H1 (cell line): ENCODE results near the gene GNL2. TPM values are rescaled to one million over a fixed set of nuclear protein-coding genes. Genes with fewer than 3 reads are reported as not detected.

Experiments used
- CTCF ChIA-PET: fragments of 300-600 bp; sonication (Branson Sonifier 250); formaldehyde crosslinking; loops from one replicate; lab custom pipeline; 2021; ENCODE audit not compliant: partially characterized antibody; lab: Charles Lee
- POLR2A ChIA-PET: fragments of 300-600 bp; sonication (Branson Sonifier 250); formaldehyde crosslinking; loops from one replicate; lab custom pipeline; 2021; ENCODE audit warnings: inconsistent platforms; ENCODE audit not compliant: partially characterized antibody; lab: Charles Lee
- DNase-seq, 2 experiments: peaks; one replicate each; pipeline versions ENCODE4 v3.0.0 to v3.0.0-alpha.2; 2010 to 2022; ENCODE audit warnings: low spot score in 2 of 2, low read depth in 1 of 2, mixed read lengths in 1 of 2
- FAIRE-seq: peaks from 2 replicates; lab custom pipeline; 2011; peaks lifted over from hg19 to GRCh38; lab: Jason Lieb, UNC
- H2AFZ ChIP-seq: 2 replicates; pipeline ENCODE4 v1.8.1; 2012; ENCODE audit warnings: low read length, inconsistent platforms
- H2AK5ac ChIP-seq: 2 replicates; pipeline ENCODE4 v1.6.1; 2013; ENCODE audit warnings: low read depth, low read length
- H2BK120ac ChIP-seq: replicated peaks from 2 replicates; pipeline ENCODE3; 2013; ENCODE audit warnings: low read depth, low read length, inconsistent platforms
- H2BK12ac ChIP-seq: 2 replicates; pipeline ENCODE4 v1.6.1; 2013; ENCODE audit warnings: low read depth, low read length
- H2BK15ac ChIP-seq: 2 replicates; pipeline ENCODE4 v1.6.1; 2013; ENCODE audit warnings: low read length
- H2BK20ac ChIP-seq: 2 replicates; pipeline ENCODE4 v1.6.1; 2013; ENCODE audit warnings: low read length
- H2BK5ac ChIP-seq: 2 replicates; pipeline ENCODE4 v1.6.1; 2013; ENCODE audit warnings: low read depth, low read length
- H3K14ac ChIP-seq: 2 replicates; pipeline ENCODE4 v1.6.1; 2013; ENCODE audit warnings: inconsistent platforms; ENCODE audit not compliant: insufficient read length
- H3K18ac ChIP-seq: 2 replicates; pipeline ENCODE4 v1.6.1; 2013; ENCODE audit warnings: low read length; ENCODE audit errors: extremely low read depth
- H3K23ac ChIP-seq: 2 replicates; pipeline ENCODE4 v1.6.1; 2013; ENCODE audit warnings: inconsistent platforms; ENCODE audit not compliant: insufficient read length
- H3K23me2 ChIP-seq: 2 replicates; pipeline ENCODE4 v1.6.1; 2013; ENCODE audit warnings: low read depth, low read length
- H3K27ac ChIP-seq: 2 replicates; pipeline ENCODE4 v1.6.1; 2011; ENCODE audit warnings: low read depth, low read length, inconsistent platforms
- H3K27me3 ChIP-seq, 4 experiments: replicated peaks in 1 of 4; 1 replicate in 1 of 4; 2 replicates in 3 of 4; pipeline versions ENCODE4 v1.6.1 to v1.8.1; 2011 to 2013; ENCODE audit warnings: low read length in 3 of 4, mild to moderate bottlenecking in 3 of 4, inconsistent platforms in 2 of 4, mixed read lengths in 2 of 4, moderate library complexity in 1 of 4; ENCODE audit not compliant: control insufficient read depth in 3 of 4, insufficient read depth in 3 of 4; ENCODE audit errors: extremely low read depth in 1 of 4
- H3K36me3 ChIP-seq, 4 experiments: 2 replicates each; pipeline versions ENCODE4 v1.6.1 to v1.8.1; 2011 to 2013; ENCODE audit warnings: mild to moderate bottlenecking in 4 of 4, low read length in 3 of 4, moderate library complexity in 2 of 4, control low read depth in 1 of 4, inconsistent platforms in 1 of 4; ENCODE audit not compliant: insufficient read depth in 4 of 4, control insufficient read depth in 2 of 4
- H3K4ac ChIP-seq: replicated peaks from 2 replicates; pipeline ENCODE3; 2013; ENCODE audit warnings: low read length, low read depth, mixed read lengths, inconsistent platforms; ENCODE audit not compliant: insufficient read length
- H3K4me1 ChIP-seq, 4 experiments: replicated peaks in 1 of 4; 1 replicate in 1 of 4; 2 replicates in 3 of 4; pipeline versions ENCODE4 v1.6.1 to v1.8.1; 2011 to 2013; ENCODE audit warnings: low read length in 3 of 4, inconsistent platforms in 2 of 4, mixed read lengths in 1 of 4; ENCODE audit not compliant: insufficient read depth in 4 of 4, control insufficient read depth in 3 of 4
- H3K4me2 ChIP-seq, 2 experiments: 2 replicates each; pipeline versions ENCODE4 v1.6.1 to v1.8.1; 2011 to 2013; ENCODE audit warnings: low read depth in 2 of 2, low read length in 2 of 2, control low read depth in 1 of 2, inconsistent platforms in 1 of 2, mild to moderate bottlenecking in 1 of 2; ENCODE audit not compliant: insufficient read depth in 1 of 2
- H3K4me3 ChIP-seq, 4 experiments: fragments of 200-600, 300-600 bp in 1 of 4; sonication (generic), shearing (Covaris generic), sonication (Bioruptor Twin) in 1 of 4; 2 replicates each; pipeline versions ENCODE4 v1.5.1 to v1.8.1; 2011 to 2016; ENCODE audit warnings: low read length in 4 of 4, low read depth in 3 of 4, control low read depth in 2 of 4, inconsistent platforms in 2 of 4, mild to moderate bottlenecking in 2 of 4, mixed read lengths in 1 of 4, moderate library complexity in 1 of 4; ENCODE audit not compliant: insufficient read depth in 2 of 4; ENCODE audit errors: extremely low read depth in 1 of 4
- H3K56ac ChIP-seq: replicated peaks from 2 replicates; pipeline ENCODE3; 2013; ENCODE audit warnings: low read depth, mild to moderate bottlenecking, mixed read lengths, low read length, inconsistent platforms; ENCODE audit not compliant: insufficient read length
- H3K79me1 ChIP-seq: 2 replicates; pipeline ENCODE4 v1.6.1; 2013; ENCODE audit warnings: low read depth, low read length, control low read depth
- H3K79me2 ChIP-seq, 2 experiments: 2 replicates each; pipeline versions ENCODE4 v1.6.1 to v1.8.1; 2012 to 2013; ENCODE audit warnings: low read length in 2 of 2, mild to moderate bottlenecking in 2 of 2, inconsistent platforms in 1 of 2; ENCODE audit not compliant: insufficient read depth in 2 of 2, control insufficient read depth in 1 of 2
- H3K9ac ChIP-seq, 4 experiments: replicated peaks in 1 of 4; 1 replicate in 1 of 4; 2 replicates in 3 of 4; pipeline versions ENCODE4 v1.6.1 to v1.8.1; 2011 to 2013; ENCODE audit warnings: low read depth in 3 of 4, low read length in 3 of 4, control low read depth in 2 of 4, mild to moderate bottlenecking in 2 of 4, moderate library complexity in 2 of 4, inconsistent platforms in 1 of 4; ENCODE audit errors: extremely low read depth in 1 of 4
- H3K9me3 ChIP-seq, 2 experiments: 2 replicates each; pipeline versions ENCODE4 v1.6.1 to v1.8.1; 2012 to 2013; ENCODE audit warnings: mild to moderate bottlenecking in 2 of 2, moderate library complexity in 2 of 2, control low read depth in 1 of 2, inconsistent platforms in 1 of 2, low read depth in 1 of 2, low read length in 1 of 2, mixed read lengths in 1 of 2; ENCODE audit not compliant: insufficient read depth in 2 of 2
- H4K20me1 ChIP-seq, 2 experiments: replicated peaks in 1 of 2; 2 replicates each; pipeline versions ENCODE3 to v1.8.1; 2011 to 2013; ENCODE audit warnings: inconsistent platforms in 2 of 2, low read length in 2 of 2, mild to moderate bottlenecking in 1 of 2; ENCODE audit not compliant: insufficient read depth in 2 of 2, control insufficient read depth in 1 of 2
- H4K5ac ChIP-seq: 2 replicates; pipeline ENCODE4 v1.6.1; 2013; ENCODE audit warnings: low read length, low read depth, mixed read lengths, inconsistent platforms; ENCODE audit not compliant: insufficient read length
- H4K8ac ChIP-seq: 2 replicates; pipeline ENCODE4 v1.8.0; 2013; ENCODE audit warnings: mild to moderate bottlenecking, moderate library complexity, low read length, inconsistent platforms; ENCODE audit not compliant: insufficient read depth; ENCODE audit errors: extremely low read depth
- H4K91ac ChIP-seq: replicated peaks from 2 replicates; pipeline ENCODE3; 2013; ENCODE audit warnings: low read length, mixed read lengths, inconsistent platforms; ENCODE audit not compliant: insufficient read length
- BCL11A ChIP-seq, 2 experiments: IDR thresholded peaks; one replicate each; pipeline ENCODE4 v1.6.1; 2011; ENCODE audit warnings: low read depth in 2 of 2, low read length in 2 of 2, mild to moderate bottlenecking in 2 of 2
- CBX8 ChIP-seq: fragments of 300-800, 300-1000 bp; sonication (generic); IDR thresholded peaks from 2 replicates; pipeline ENCODE4 v1.7.1; 2016; ENCODE audit warnings: low read depth, low read length, borderline replicate concordance
- CREB1 ChIP-seq: IDR thresholded peaks from 2 replicates; pipeline ENCODE4 v1.6.1; 2012; ENCODE audit warnings: inconsistent platforms
- JUN ChIP-seq: IDR thresholded peaks from 2 replicates; pipeline ENCODE4 v1.6.1; 2011; ENCODE audit warnings: low read depth, mild to moderate bottlenecking, improper control_type of control experiment, low read length
- KDM5A ChIP-seq: fragments of 200-600 bp; IDR thresholded peaks from 2 replicates; pipeline ENCODE4 v1.7.1; 2012; ENCODE audit warnings: mild to moderate bottlenecking, low read length, inconsistent platforms, mixed read lengths
- NANOG ChIP-seq: IDR thresholded peaks from 2 replicates; pipeline ENCODE4 v1.6.1; 2011; ENCODE audit warnings: low read length, low read depth, mild to moderate bottlenecking, inconsistent platforms; ENCODE audit not compliant: insufficient read depth, poor library complexity, severe bottlenecking
- NRF1 ChIP-seq: IDR thresholded peaks from 2 replicates; pipeline ENCODE4 v1.6.1; 2011; ENCODE audit warnings: mild to moderate bottlenecking, low read depth, low read length, improper control_type of control experiment
- PHF8 ChIP-seq: fragments of 200-600 bp; sonication (generic); conservative IDR thresholded peaks from 2 replicates; pipeline ENCODE4 v1.7.1; 2012; ENCODE audit warnings: low read depth, mild to moderate bottlenecking, inconsistent platforms, low read length, moderate library complexity
- SUZ12 ChIP-seq: fragments of 200-600 bp; sonication (generic); IDR thresholded peaks from 2 replicates; pipeline ENCODE4 v1.6.1; 2012; ENCODE audit warnings: mild to moderate bottlenecking, inconsistent platforms, low read length, moderate library complexity, mixed read lengths
- TAF1 ChIP-seq: IDR thresholded peaks from 2 replicates; pipeline ENCODE4 v1.6.1; 2011; ENCODE audit warnings: mild to moderate bottlenecking, low read depth, low read length
- USF2 ChIP-seq: IDR thresholded peaks from 2 replicates; pipeline ENCODE4 v1.6.1; 2011; ENCODE audit warnings: low read length, improper control_type of control experiment
- ZNF274 ChIP-seq: IDR thresholded peaks from 2 replicates; pipeline ENCODE4 v1.7.0; 2012; ENCODE audit warnings: low read length, borderline replicate concordance; ENCODE audit errors: extremely low read depth
- polyA plus RNA-seq, 7 experiments: library from polyadenylated mRNA; depleted of rRNA in 3 of 7; stranded (reverse) in 5 of 7; unstranded in 2 of 7; fragments of >200 nt in 5 of 7; fragments of 200-250 nt in 2 of 7; gene quantifications; 1 replicate in 5 of 7; 2 replicates in 1 of 7; 4 replicates in 1 of 7; pipeline versions ENCODE4 v1.2.1 to v1.2.3, GENCODE V29; 2011 to 2013; ENCODE audit warnings: missing spikeins in 2 of 7, mixed read lengths in 2 of 7
- total RNA-seq: library from RNA; stranded (reverse); fragmentation: NEBNext Ultra II Directional; extraction: Animal tissue kit (Norgen Biotek cat#: 25700); gene quantifications from 2 replicates; pipeline ENCODE4 v1.2.1, GENCODE V29; 2021

Gene GNL2
- total and polyA plus RNA-seq, 2 of the 8 experiments (the other 6 are each of a cell fraction or from before 2014, with no cell fraction given), result 22.2 to 88.3 TPM

GRCh38 chr1:37519613-37520012 is 76.1 kb downstream of the GNL2 start:
- POLR2A ChIA-PET, result interaction anchor here (1.4 to 1.6 kb wide), 3 partner anchors 10 to 45 kb away, joined by 3 to 7 read pairs (median 4); partner anchors contain the start of gene ZC3H12A
- Histone ChIP-seq H3K23ac (no peak overlapping the region), H3K27me3 (no peaks in the 10 kb centered on the region), H2BK15ac (no peak overlapping the region), H4K20me1 (no peaks in the 10 kb centered on the region), H4K5ac (no peak overlapping the region), H3K27ac (no peak overlapping the region), H3K23me2 (peaks cover 6% of the 10 kb centered on the region), H3K4me1 (peaks cover 0 to 9% (median 4%) of the 10 kb centered on the region in 4 experiments; a peak in 3 of 7 replicates), H3K79me2 (no peaks in the 10 kb centered on the region), H3K4ac (no peak overlapping the region), H3K14ac (no peak overlapping the region), H3K9ac (no peak overlapping the region), H3K4me2 (no peak overlapping the region), H2AFZ (no peak overlapping the region), H3K4me3 (no peak overlapping the region), H4K91ac (no peak overlapping the region), H3K79me1 (no peaks in the 10 kb centered on the region), H2AK5ac (no peak overlapping the region), H3K9me3 (no peaks in the 10 kb centered on the region; a peak in 1 of 4 replicates), H4K8ac (no peak overlapping the region), H3K18ac (no peak overlapping the region), H2BK120ac (no peak overlapping the region), H2BK12ac (no peak overlapping the region), H3K56ac (no peak overlapping the region), H2BK20ac (no peak overlapping the region), H3K36me3 (no peaks in the 10 kb centered on the region)
- CTCF ChIA-PET, result no interaction called here
- DNase-seq (no peak), FAIRE-seq (no peak)
- TF ChIP-seq ZNF274, result no peak
- no peak for TF ChIP-seq JUN
- TF ChIP-seq CREB1, result no peak
- TF ChIP-seq BCL11A (IDR thresholded peaks at IDR 0.05; ENCODE audit: low read depth in 2 of 2, low read length in 2 of 2), result no peak
- no peak for TF ChIP-seq SUZ12
- TF ChIP-seq KDM5A, result no peak
- TF ChIP-seq NRF1, result no peak
- TF ChIP-seq PHF8, result no peak
- TF ChIP-seq TAF1, result no peak
- no peak for TF ChIP-seq NANOG
- no peak for TF ChIP-seq CBX8
- TF ChIP-seq USF2, result no peak
- TF ChIP-seq, all 59 proteins: peak for 0
- no peak overlapping the region for H2BK5ac ChIP-seq
